ENCODE data around the gene FBRS.

The FBRS gene

GRCh38 chr16:30657866-30658730 lies at the start of gene FBRS:
FBRS (plus strand) TSS chr16:30658431; CDS start chr16:30659519, 1,088 bp downstream.
- peak; percentile 100 for DNase-seq
- Mint-ChIP-seq H3K36me3 (ENCODE audit: low read depth) (peaks cover 39% of the 10 kb centered on the region), H3K4me3 (peak within 1 kb of the TSS; percentile 98), H3K4me1 (peaks cover 37% of the 10 kb centered on the region), H3K27me3 (ENCODE audit: low read depth, poor library complexity) (peaks cover 2% of the 10 kb centered on the region), H3K9me3 (no peaks in the 10 kb centered on the region), H3K27ac (peak within 1 kb of the TSS; percentile 100)
- TF ChIP-seq, protein P1, sequence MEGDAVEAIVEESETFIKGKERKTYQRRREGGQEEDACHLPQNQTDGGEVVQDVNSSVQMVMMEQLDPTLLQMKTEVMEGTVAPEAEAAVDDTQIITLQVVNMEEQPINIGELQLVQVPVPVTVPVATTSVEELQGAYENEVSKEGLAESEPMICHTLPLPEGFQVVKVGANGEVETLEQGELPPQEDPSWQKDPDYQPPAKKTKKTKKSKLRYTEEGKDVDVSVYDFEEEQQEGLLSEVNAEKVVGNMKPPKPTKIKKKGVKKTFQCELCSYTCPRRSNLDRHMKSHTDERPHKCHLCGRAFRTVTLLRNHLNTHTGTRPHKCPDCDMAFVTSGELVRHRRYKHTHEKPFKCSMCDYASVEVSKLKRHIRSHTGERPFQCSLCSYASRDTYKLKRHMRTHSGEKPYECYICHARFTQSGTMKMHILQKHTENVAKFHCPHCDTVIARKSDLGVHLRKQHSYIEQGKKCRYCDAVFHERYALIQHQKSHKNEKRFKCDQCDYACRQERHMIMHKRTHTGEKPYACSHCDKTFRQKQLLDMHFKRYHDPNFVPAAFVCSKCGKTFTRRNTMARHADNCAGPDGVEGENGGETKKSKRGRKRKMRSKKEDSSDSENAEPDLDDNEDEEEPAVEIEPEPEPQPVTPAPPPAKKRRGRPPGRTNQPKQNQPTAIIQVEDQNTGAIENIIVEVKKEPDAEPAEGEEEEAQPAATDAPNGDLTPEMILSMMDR (IDR thresholded peaks at IDR 0.05): peak; percentile 68

DNA sequence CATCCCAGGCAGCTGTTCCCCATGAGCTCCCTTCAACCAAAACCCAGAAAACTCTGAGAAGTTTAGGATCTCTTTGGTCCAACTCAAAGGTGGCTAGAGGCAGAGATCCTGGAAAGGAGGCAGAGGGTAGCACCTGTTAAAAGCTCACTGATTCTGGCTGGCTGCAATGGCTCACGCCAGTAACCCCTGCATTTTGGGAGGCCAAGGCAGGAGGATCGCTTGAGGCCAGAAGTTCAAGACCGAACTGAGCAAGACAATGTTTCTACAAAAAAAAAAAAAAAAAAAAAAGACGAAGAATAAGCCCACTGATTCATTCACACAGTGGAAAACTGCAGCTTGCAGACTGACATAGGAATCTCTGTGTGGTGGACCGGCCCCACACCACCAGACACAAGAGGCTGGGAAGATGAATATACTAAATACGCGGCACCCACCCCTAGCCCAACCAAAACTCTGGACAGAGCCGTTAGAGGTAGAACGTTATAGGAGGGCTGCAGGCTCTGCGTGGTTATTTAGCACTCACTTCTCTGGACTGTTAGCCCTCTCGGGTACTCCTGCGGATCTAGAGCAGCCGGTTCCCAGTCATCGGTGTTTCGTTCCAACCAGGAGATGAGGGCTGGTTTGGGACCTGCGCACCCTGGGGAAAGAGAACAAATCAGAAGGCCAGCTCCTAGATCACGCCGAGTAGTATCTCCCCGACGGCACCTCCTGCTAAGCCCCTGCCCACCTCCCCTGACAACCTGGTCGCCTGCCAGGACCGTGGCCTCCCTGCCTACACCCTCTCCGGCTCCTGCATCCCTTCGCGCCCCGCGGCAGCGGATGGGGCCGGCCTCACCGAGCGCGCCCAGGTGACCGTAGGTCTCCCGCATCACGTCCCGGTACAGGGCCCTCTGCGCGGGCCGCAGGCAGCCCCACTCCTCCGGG lies 49.0 kb upstream of the FBRS start:
- peaks cover 31% of the 10 kb centered on the region for H3K36me3 Mint-ChIP-seq (ENCODE audit: low read depth)
- H3K27ac Mint-ChIP-seq: peak overlapping the region; percentile 69
- TF ChIP-seq, protein P1 (IDR thresholded peaks at IDR 0.05): no peak
- H3K4me3 Mint-ChIP-seq: peak overlapping the region; percentile 88
- H3K27me3 Mint-ChIP-seq (ENCODE audit: low read depth, poor library complexity): peaks cover 4% of the 10 kb centered on the region
- no peaks in the 10 kb centered on the region for H3K9me3 Mint-ChIP-seq
- peaks cover 20% of the 10 kb centered on the region for H3K4me1 Mint-ChIP-seq
- DNase-seq: peak; percentile 43

DNA sequence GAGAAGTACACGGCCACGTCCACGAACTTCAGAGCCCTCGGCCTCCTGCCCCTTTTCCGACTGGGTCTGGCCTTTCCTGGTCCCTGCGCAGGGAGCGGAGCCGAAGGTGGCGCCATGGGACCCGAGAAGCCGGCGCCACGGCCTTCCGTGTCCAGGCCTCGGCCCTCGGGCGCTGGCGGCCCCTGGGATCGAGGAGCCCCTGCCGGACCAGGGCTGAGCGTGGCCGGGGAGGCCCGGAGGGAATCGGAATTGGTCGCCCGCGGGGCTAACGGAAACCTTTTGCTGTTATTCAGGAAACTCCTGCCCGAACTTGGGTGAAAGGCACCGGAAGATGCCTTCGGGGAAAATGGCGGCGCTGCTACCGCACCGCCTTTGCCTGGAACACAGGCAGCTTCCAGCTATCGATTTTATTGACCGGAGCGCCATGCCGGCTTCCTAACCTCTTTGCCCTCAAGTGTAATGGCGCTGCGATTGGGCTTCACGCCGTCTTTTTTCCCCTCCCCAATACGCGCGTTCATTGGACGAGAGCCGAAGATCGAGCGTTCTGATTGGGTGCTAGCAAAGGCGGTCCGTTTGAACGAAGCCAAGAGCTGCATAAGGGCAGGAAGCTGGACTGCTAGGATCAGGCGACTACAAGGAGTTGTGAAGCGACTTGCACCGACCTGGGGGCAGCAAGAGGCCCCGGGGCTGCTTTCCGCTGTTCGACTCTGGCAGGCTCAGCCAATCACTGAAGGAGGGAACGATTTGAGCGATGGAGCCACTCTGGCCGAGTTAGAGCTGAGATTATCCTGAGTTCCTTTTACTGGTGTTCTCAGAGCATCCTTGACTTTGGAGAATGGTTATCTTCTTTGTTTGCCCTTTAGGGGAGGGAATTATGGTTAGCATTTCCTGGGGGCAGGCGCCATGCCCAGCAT lies 48.0 kb upstream of the FBRS start, which contains the start of gene ZNF689:
Gene ZNF689, minus strand, starts transcription at position 464 of the 914 bp plus-strand sequence. Its CDS starts 348 bp downstream, at position 116.
- TF ChIP-seq, protein P1 (IDR thresholded peaks at IDR 0.05): no peak
- H3K27ac Mint-ChIP-seq: peak within 1 kb of the TSS; percentile 95
- H3K4me1 Mint-ChIP-seq: peaks cover 20% of the 10 kb centered on the region
- H3K9me3 Mint-ChIP-seq: no peaks in the 10 kb centered on the region
- H3K4me3 Mint-ChIP-seq: peak within 1 kb of the TSS; percentile 88
- DNase-seq: peak; percentile 93
- peaks cover 24% of the 10 kb centered on the region for H3K36me3 Mint-ChIP-seq (ENCODE audit: low read depth)
- peaks cover 12% of the 10 kb centered on the region for H3K27me3 Mint-ChIP-seq (ENCODE audit: low read depth, poor library complexity)

- TF ChIP-seq, protein P1 (IDR thresholded peaks at IDR 0.05): peak; percentile 43
- Mint-ChIP-seq H3K27me3 (ENCODE audit: low read depth, poor library complexity) (peaks cover 39% of the 10 kb centered on the region), H3K9me3 (peaks cover 14% of the 10 kb centered on the region), H3K27ac (no peak overlapping the region), H3K36me3 (ENCODE audit: low read depth) (no peaks in the 10 kb centered on the region), H3K4me1 (peaks cover 15% of the 10 kb centered on the region), H3K4me3 (no peak overlapping the region)
- peak; percentile 58 for DNase-seq
Observed at GRCh38 chr16:30615358-30616091, 42.7 kb upstream of the FBRS start.

- Mint-ChIP-seq H3K36me3 (ENCODE audit: low read depth) (no peaks in the 10 kb centered on the region), H3K4me1 (peaks cover 19% of the 10 kb centered on the region), H3K27ac (no peak overlapping the region), H3K9me3 (peaks cover 29% of the 10 kb centered on the region), H3K4me3 (no peak overlapping the region), H3K27me3 (ENCODE audit: low read depth, poor library complexity) (peaks cover 44% of the 10 kb centered on the region)
- TF ChIP-seq, protein P1 (IDR thresholded peaks at IDR 0.05): no peak
- DNase-seq: no peak
Observed at GRCh38 chr16:30619202-30619601, 39.0 kb upstream of the FBRS start.
